Transverse colon (tissue), 4 donors: Measurements from ENCODE around the gene GAREM1.

ENCODE experiments used
- CTCF ChIP-seq, 5 experiments: fragments of 200-600 bp in 3 of 5; fragments of 450-650 bp in 2 of 5; sonication (generic) in 3 of 5; IDR thresholded peaks; 1 replicate in 2 of 5; 2 replicates in 3 of 5; pipeline ENCODE4 v1.5.1; 2016 to 2017; ENCODE audit warnings: antibody characterized with exemption in 5 of 5, inconsistent platforms in 3 of 5, mild to moderate bottlenecking in 2 of 5, moderate library complexity in 1 of 5
- POLR2A ChIP-seq: fragments of 450-650 bp; IDR thresholded peaks from one replicate; pipeline ENCODE4 v1.6.1; 2016; ENCODE audit warnings: antibody characterized with exemption, mild to moderate bottlenecking, moderate library complexity
- POLR2AphosphoS5 ChIP-seq, 3 donors: sonication (generic); formaldehyde crosslinking; IDR thresholded peaks; one replicate each; pipeline ENCODE4 v1.6.1; 2016; ENCODE audit warnings: antibody characterized with exemption in 3 of 3

GRCh38 chr18:32353257-32353656, 117.4 kb downstream of the GAREM1 start:
- no peak for TF ChIP-seq CTCF (IDR thresholded peaks at IDR 0.05)
- no peak for TF ChIP-seq POLR2AphosphoS5 (IDR thresholded peaks at IDR 0.05)
- no peak for TF ChIP-seq POLR2A
